Activated B cell treated with CpG ODN at 0.5 μM for 24 hours (primary cell): Measurements from ENCODE around the gene TUBA3D. TPM values are rescaled to one million over a fixed set of nuclear protein-coding genes. Genes with fewer than 3 reads are reported as not detected.
"Not testable (repeated sequence)": the region's sequence is repeated elsewhere in the genome, so short reads cannot be mapped to it uniquely, and the experiment has no call there.

Experiments
- ATAC-seq: fragments of 200-7000 bp; cut with Tn5 transposase; one replicate; pipeline ENCODE4 v1.10.0; 2021; ENCODE audit warnings: low read depth, mild to moderate bottlenecking, moderate library complexity
- CTCF ChIA-PET: fragments of 350-600 bp; sonication (Branson Sonifier 250); formaldehyde crosslinking; loops from one replicate; lab custom pipeline; 2021; ENCODE audit warnings: antibody characterized with exemption; lab: Charles Lee
- POLR2A ChIA-PET: fragments of 350-600 bp; sonication (Branson Sonifier 250); formaldehyde crosslinking; loops from one replicate; lab custom pipeline; 2021; ENCODE audit warnings: antibody characterized with exemption; lab: Charles Lee
- DNase-seq: peaks from one replicate; pipeline ENCODE4 v3.0.0; 2022
- H3K27ac Mint-ChIP-seq: one replicate; pipeline ENCODE4 v1.8.0; 2020; ENCODE audit warnings: mixed read lengths
- H3K27me3 Mint-ChIP-seq: one replicate; pipeline ENCODE4 v1.8.0; 2021; ENCODE audit warnings: mixed read lengths
- H3K36me3 Mint-ChIP-seq: one replicate; pipeline ENCODE4 v1.8.0; 2021; ENCODE audit warnings: low read depth, mixed read lengths
- H3K4me1 Mint-ChIP-seq: one replicate; pipeline ENCODE4 v1.8.0; 2021; ENCODE audit warnings: mixed read lengths
- H3K4me3 Mint-ChIP-seq: one replicate; pipeline ENCODE4 v1.8.0; 2020; ENCODE audit warnings: mild to moderate bottlenecking, mixed read lengths
- H3K9me3 Mint-ChIP-seq: one replicate; pipeline ENCODE4 v1.8.0; 2020; ENCODE audit warnings: mixed read lengths
- CTCF ChIP-seq: fragments of 200-600 bp; IDR thresholded peaks from one replicate; pipeline ENCODE4 v1.8.0; 2022; ENCODE audit warnings: antibody characterized with exemption, mild to moderate bottlenecking
- intact Hi-C: fragments of 100-400 bp; cut with micrococcal nuclease; formaldehyde crosslinking; loops from one replicate; pipeline ENCODE4 v1.15.1; 2024
- total RNA-seq: library from RNA; stranded (reverse); gene quantifications from 2 replicates; pipeline ENCODE4 v1.2.3, GENCODE V29; 2022

The TUBA3D gene
- total RNA-seq, 1 donor from 2014 or later: not detected

GRCh38 chr2:131521961-131522781 lies 46.3 kb downstream of the TUBA3D start:
- Mint-ChIP-seq H3K4me1 (no peaks in the 10 kb centered on the region), H3K4me3 (no peak overlapping the region), H3K27me3 (no peaks in the 10 kb centered on the region), H3K9me3 (no peaks in the 10 kb centered on the region), H3K36me3 (peaks cover 27% of the 10 kb centered on the region), H3K27ac (no peak overlapping the region)
- intact Hi-C loops: no loop called here
- POLR2A ChIA-PET: no interaction called here
- no peak for TF ChIP-seq CTCF
- CTCF ChIA-PET: no interaction called here
- DNase-seq (no peak), ATAC-seq (no peak)

DNA sequence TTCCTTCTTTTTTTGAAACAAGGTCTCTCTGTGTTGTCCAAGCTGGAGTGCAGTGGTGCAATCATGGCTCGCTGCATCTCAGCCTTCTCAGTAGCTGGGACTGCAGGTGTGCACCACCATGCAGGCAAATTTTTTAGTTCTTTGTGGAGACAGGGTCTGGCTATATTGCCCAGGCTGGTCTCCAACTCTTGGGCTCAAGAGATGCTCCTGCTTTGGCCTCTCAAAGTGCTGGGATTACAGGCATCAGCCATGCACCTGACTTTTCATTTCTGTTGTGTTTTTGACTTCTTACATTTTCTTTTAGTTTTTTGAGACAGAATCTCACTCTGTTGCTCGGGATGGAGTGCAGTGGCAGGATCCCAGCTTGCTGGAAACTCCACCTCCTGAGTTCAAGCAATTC lies 49.3 kb downstream of the TUBA3D start:
- ATAC-seq, H3K9me3 Mint-ChIP-seq, H3K27ac Mint-ChIP-seq, POLR2A ChIA-PET, CTCF ChIA-PET, H3K27me3 Mint-ChIP-seq, DNase-seq, H3K4me3 Mint-ChIP-seq, H3K36me3 Mint-ChIP-seq: not testable (repeated sequence)
- peaks cover 14% of the 10 kb centered on the region for H3K4me1 Mint-ChIP-seq
- intact Hi-C loops: loop anchor here (5.0 kb wide), 2 partner anchors 147 to 373 kb away; no protein-coding TSS in a partner anchor

DNA sequence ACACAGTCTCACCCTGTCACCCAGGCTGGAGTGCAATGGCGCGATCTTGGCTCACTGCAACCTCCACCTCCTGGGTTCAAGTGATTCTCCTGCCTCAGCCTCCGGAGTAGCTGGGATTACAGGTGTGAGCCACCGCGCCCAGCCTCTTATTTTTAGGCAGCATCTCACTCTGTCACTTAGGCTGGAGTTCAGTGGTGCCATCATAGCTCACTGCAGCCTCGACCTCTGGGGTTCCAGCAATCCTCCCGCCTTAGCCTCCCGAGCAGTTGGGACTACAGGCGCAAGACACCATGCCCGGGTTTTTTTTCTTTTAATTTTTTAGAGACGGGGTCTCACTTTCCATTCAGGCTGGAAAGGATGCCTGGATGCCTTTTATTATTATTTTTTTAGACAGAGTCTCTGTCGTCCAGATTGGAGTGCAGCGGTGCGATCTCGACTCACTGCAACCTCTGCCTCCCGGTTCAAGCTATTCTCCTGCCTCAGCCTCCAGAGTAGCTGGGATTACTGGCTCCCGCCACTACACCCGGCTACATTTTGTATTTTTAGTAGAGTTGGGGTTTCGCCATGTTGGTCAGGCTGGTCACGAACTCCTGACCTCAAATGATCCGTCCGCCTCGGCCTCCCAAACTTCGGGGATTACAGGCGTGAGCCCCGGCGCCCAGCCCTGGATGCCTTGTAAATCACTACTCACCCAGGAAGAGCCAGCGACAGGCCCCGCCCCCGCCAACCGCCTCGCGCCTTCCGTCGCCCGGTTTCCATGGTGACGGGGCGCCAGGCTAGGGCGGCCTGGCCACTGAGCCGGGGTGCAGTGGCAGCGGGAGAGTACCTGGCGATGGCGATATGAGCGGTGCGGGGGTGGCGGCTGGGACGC lies 51.4 kb downstream of the TUBA3D start, which contains the start of gene CCDC74A:
Gene CCDC74A (plus strand): TSS at position 758 of the 871 bp plus-strand sequence. CDS start 83 bp downstream, at position 841.
- ATAC-seq (peak; percentile 91), DNase-seq (peak; percentile 74)
- H3K36me3 Mint-ChIP-seq, H3K27me3 Mint-ChIP-seq, H3K9me3 Mint-ChIP-seq: not testable (repeated sequence)
- Mint-ChIP-seq H3K27ac (peak within 1 kb of the TSS; percentile 35), H3K4me1 (peaks cover 14% of the 10 kb centered on the region), H3K4me3 (peak within 1 kb of the TSS; percentile 87)
- intact Hi-C loops: loop anchor here (1.0 to 5.0 kb wide), 4 partner anchors 35 to 375 kb away; partner anchors contain the start of gene MZT2A
- CTCF ChIA-PET: interaction anchor here (1.0 kb wide), 1 partner anchor 146 kb away, joined by 3 read pairs; no protein-coding TSS in a partner anchor
- POLR2A ChIA-PET: interaction anchor here (0.7 to 0.9 kb wide), 2 partner anchors 34 to 685 kb away, joined by 3 to 5 read pairs; no protein-coding TSS in a partner anchor

- POLR2A ChIA-PET, H3K9me3 Mint-ChIP-seq, H3K27me3 Mint-ChIP-seq, H3K36me3 Mint-ChIP-seq, H3K27ac Mint-ChIP-seq, ATAC-seq, CTCF ChIA-PET, DNase-seq: not testable (repeated sequence)
- Mint-ChIP-seq H3K4me1 (peaks cover 14% of the 10 kb centered on the region), H3K4me3 (peak overlapping the region; percentile 72)
- intact Hi-C loops: loop anchor here (2.0 to 5.0 kb wide), 3 partner anchors 116 to 377 kb away; no protein-coding TSS in a partner anchor
Measured at GRCh38 chr2:131528981-131529863, 53.3 kb downstream of the TUBA3D start.

GRCh38 chr2:131529864-131530445 lies 54.0 kb downstream of the TUBA3D start:
- H3K9me3 Mint-ChIP-seq, H3K27me3 Mint-ChIP-seq, H3K4me3 Mint-ChIP-seq, H3K27ac Mint-ChIP-seq, ATAC-seq, DNase-seq, H3K36me3 Mint-ChIP-seq, POLR2A ChIA-PET, CTCF ChIA-PET: not testable (repeated sequence)
- H3K4me1 Mint-ChIP-seq: peaks cover 14% of the 10 kb centered on the region
- intact Hi-C loops: loop anchor here (2.0 to 5.0 kb wide), 3 partner anchors 117 to 378 kb away; no protein-coding TSS in a partner anchor

DNA sequence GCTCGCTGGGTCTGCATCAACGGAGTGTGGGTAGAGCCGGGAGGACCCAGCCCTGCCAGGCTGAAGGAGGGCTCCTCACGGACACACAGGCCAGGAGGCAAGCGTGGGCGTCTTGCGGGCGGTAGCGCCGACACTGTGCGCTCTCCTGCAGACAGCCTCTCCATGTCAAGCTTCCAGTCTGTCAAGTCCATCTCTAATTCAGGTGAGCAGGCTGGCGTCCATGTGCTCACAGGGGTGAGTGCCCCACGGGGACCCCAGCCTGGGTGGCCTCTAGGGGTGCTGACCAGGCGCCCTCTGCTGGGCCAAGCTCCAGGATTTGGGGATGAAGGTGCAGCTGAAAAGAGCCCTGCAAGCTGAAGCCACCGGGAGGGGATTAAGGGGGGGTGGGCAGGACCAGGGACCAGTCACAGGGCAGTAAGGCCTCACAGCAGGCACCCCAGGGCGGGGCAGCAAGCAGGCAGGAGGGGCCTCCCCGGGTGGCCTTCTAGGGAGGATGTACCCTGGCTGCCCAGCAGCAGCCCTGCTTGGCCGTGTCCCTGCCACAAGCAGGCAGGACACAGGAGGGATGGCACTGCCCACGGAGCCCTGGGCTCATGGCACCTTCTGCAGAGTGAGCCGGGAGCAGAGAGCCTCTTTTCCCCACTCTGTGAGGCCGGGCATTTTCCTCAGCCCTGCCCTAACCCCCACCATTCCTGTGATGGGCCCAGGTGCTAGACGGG lies 54.9 kb downstream of the TUBA3D start:
- DNase-seq, H3K4me3 Mint-ChIP-seq, H3K36me3 Mint-ChIP-seq, H3K27me3 Mint-ChIP-seq, H3K27ac Mint-ChIP-seq, intact Hi-C loops, H3K9me3 Mint-ChIP-seq, POLR2A ChIA-PET, ATAC-seq, CTCF ChIA-PET: not testable (repeated sequence)
- peaks cover 14% of the 10 kb centered on the region for H3K4me1 Mint-ChIP-seq

DNA sequence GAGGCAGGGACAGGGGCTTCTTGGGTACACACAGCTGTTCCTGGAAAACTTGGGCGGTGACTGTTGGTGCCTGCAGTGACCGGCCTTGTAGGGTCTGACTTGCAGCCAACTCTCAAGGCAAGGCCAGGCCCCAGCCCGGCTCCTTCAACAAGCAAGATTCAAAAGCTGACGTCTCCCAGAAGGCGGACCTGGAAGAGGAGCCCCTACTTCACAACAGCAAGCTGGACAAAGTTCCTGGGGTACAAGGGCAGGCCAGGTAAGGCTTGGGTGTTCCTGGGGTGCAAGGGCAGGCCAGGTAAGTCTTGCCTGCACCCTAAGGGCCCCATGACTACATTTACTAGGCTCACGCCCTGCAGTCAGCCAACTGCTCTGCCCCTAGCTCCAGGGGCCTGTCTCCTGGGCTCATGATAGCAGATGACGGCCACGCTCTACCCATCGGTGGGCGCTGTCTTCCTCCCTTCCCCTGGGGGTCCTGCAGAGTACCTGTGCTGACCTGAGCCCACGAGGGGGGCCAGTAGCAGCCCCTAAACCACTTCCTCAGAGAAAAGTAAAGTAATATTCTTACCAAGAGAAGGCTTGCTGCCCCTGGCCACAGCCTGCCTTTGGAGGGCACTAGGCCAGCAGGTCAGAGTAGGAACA lies 55.7 kb downstream of the TUBA3D start:
- CTCF ChIA-PET, DNase-seq, H3K36me3 Mint-ChIP-seq, H3K27ac Mint-ChIP-seq, H3K9me3 Mint-ChIP-seq, H3K27me3 Mint-ChIP-seq, H3K4me3 Mint-ChIP-seq, intact Hi-C loops, POLR2A ChIA-PET, ATAC-seq: not testable (repeated sequence)
- H3K4me1 Mint-ChIP-seq: peaks cover 14% of the 10 kb centered on the region
